GM21423 (cell line): ENCODE measurements around the gene CNGB1.
"Not testable (repeated sequence)": the region's sequence is repeated elsewhere in the genome, so short reads cannot be mapped to it uniquely, and the experiment has no call there.

Source experiments
- ATAC-seq: cut with Tn5 transposase; IDR thresholded peaks from one replicate; pipeline ENCODE4 v1.9.1; 2021; ENCODE audit warnings: mild to moderate bottlenecking, moderate library complexity; ENCODE audit not compliant: unreplicated experiment

Gene CNGB1

GRCh38 chr16:57938484-57938883, 32.4 kb downstream of the CNGB1 start:
- no peak for ATAC-seq

GRCh38 chr16:57937861-57938260, 33.1 kb downstream of the CNGB1 start:
- no peak for ATAC-seq

- no peak for ATAC-seq
Measured at GRCh38 chr16:57935904-57936303, 35.0 kb downstream of the CNGB1 start.

GRCh38 chr16:57930533-57930932, 40.4 kb downstream of the CNGB1 start:
- ATAC-seq, result no peak

GRCh38 chr16:57929250-57929649, 41.7 kb downstream of the CNGB1 start:
- no peak for ATAC-seq

GRCh38 chr16:57926041-57926440, 44.9 kb downstream of the CNGB1 start:
- no peak for ATAC-seq

- ATAC-seq, result no peak
Measured at GRCh38 chr16:57925310-57925709, 45.6 kb downstream of the CNGB1 start.

- ATAC-seq, result no peak
Measured at GRCh38 chr16:57924514-57924913, 46.4 kb downstream of the CNGB1 start.

- ATAC-seq, result no peak
Measured at GRCh38 chr16:57923841-57924240, 47.1 kb downstream of the CNGB1 start.

- no peak for ATAC-seq
Measured at GRCh38 chr16:57923418-57923817, 47.5 kb downstream of the CNGB1 start.

- no peak for ATAC-seq
Measured at GRCh38 chr16:57920880-57921229, 50.1 kb downstream of the CNGB1 start.

- ATAC-seq, result no peak
Measured at GRCh38 chr16:57920215-57920879, 50.6 kb downstream of the CNGB1 start.

GRCh38 chr16:57918994-57919393, 51.9 kb downstream of the CNGB1 start:
- no peak for ATAC-seq

- ATAC-seq, result no peak
Measured at GRCh38 chr16:57918444-57918843, 52.5 kb downstream of the CNGB1 start.

GRCh38 chr16:57917929-57918328, 53.0 kb downstream of the CNGB1 start:
- ATAC-seq, result not testable (repeated sequence)

- not testable (repeated sequence) for ATAC-seq
Measured at GRCh38 chr16:57917489-57917888, 53.4 kb downstream of the CNGB1 start.

GRCh38 chr16:57916735-57917438, 54.0 kb downstream of the CNGB1 start:
- no peak for ATAC-seq

GRCh38 chr16:57915811-57916488, 55.0 kb downstream of the CNGB1 start:
- no peak for ATAC-seq

GRCh38 chr16:57915267-57915666, 55.7 kb downstream of the CNGB1 start:
- ATAC-seq, result no peak

GRCh38 chr16:57914244-57915173, 56.4 kb downstream of the CNGB1 start:
- no peak for ATAC-seq
